ENCODE results near the gene ALDH1L2. TPM values are rescaled to one million over a fixed set of nuclear protein-coding genes. Genes with fewer than 3 reads are reported as not detected.

The ALDH1L2 gene
- total RNA-seq, 1 donor from 2014 or later: 1.4 TPM

GRCh38 chr12:105076098-105076497, 8.2 kb downstream of the ALDH1L2 start:
- Mint-ChIP-seq H3K36me3 (ENCODE audit: low read depth, unreplicated experiment) (no peaks in the 10 kb centered on the region), H3K4me3 (ENCODE audit: unreplicated experiment) (no peak overlapping the region), H3K4me1 (ENCODE audit: unreplicated experiment) (no peaks in the 10 kb centered on the region), H3K27me3 (ENCODE audit: unreplicated experiment) (peaks cover 2% of the 10 kb centered on the region), H3K27ac (ENCODE audit: unreplicated experiment) (no peak overlapping the region), H3K9me3 (ENCODE audit: unreplicated experiment) (no peaks in the 10 kb centered on the region)
- no peak for TF ChIP-seq CTCF (IDR thresholded peaks at IDR 0.05; ENCODE audit: unreplicated experiment)
- DNase-seq (ENCODE audit: low spot score): no peak

GRCh38 chr12:105072888-105073488, 11.3 kb downstream of the ALDH1L2 start:
- Mint-ChIP-seq H3K4me1 (ENCODE audit: unreplicated experiment) (no peaks in the 10 kb centered on the region), H3K36me3 (ENCODE audit: low read depth, unreplicated experiment) (no peaks in the 10 kb centered on the region), H3K9me3 (ENCODE audit: unreplicated experiment) (no peaks in the 10 kb centered on the region), H3K4me3 (ENCODE audit: unreplicated experiment) (no peak overlapping the region), H3K27me3 (ENCODE audit: unreplicated experiment) (peaks cover 2% of the 10 kb centered on the region), H3K27ac (ENCODE audit: unreplicated experiment) (no peak overlapping the region)
- no peak for TF ChIP-seq CTCF (IDR thresholded peaks at IDR 0.05; ENCODE audit: unreplicated experiment)
- no peak for DNase-seq (ENCODE audit: low spot score)

DNA sequence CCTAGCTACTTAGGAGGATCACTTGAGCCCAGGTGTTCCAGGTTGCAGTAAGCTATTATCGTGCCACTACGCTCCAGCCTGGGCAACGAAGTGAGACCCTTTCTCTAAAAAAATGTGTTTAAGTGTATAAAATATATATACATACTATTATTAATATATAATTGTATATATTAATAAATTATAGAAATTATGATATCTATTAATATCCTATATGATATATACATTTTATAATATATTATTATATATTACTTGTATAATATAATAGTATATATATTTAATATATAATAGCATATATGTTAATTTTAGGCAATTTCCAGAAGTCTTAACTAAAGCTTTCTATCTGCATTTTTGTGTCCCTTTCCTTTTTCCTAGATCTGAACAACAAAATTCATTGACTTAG, 12.3 kb downstream of the ALDH1L2 start:
- no peak for DNase-seq (ENCODE audit: low spot score)
- H3K4me1 Mint-ChIP-seq (ENCODE audit: unreplicated experiment): no peaks in the 10 kb centered on the region
- no peak overlapping the region for H3K4me3 Mint-ChIP-seq (ENCODE audit: unreplicated experiment)
- no peaks in the 10 kb centered on the region for H3K36me3 Mint-ChIP-seq (ENCODE audit: low read depth, unreplicated experiment)
- peaks cover 2% of the 10 kb centered on the region for H3K27me3 Mint-ChIP-seq (ENCODE audit: unreplicated experiment)
- no peaks in the 10 kb centered on the region for H3K9me3 Mint-ChIP-seq (ENCODE audit: unreplicated experiment)
- no peak for TF ChIP-seq CTCF (IDR thresholded peaks at IDR 0.05; ENCODE audit: unreplicated experiment)
- H3K27ac Mint-ChIP-seq (ENCODE audit: unreplicated experiment): no peak overlapping the region

DNA sequence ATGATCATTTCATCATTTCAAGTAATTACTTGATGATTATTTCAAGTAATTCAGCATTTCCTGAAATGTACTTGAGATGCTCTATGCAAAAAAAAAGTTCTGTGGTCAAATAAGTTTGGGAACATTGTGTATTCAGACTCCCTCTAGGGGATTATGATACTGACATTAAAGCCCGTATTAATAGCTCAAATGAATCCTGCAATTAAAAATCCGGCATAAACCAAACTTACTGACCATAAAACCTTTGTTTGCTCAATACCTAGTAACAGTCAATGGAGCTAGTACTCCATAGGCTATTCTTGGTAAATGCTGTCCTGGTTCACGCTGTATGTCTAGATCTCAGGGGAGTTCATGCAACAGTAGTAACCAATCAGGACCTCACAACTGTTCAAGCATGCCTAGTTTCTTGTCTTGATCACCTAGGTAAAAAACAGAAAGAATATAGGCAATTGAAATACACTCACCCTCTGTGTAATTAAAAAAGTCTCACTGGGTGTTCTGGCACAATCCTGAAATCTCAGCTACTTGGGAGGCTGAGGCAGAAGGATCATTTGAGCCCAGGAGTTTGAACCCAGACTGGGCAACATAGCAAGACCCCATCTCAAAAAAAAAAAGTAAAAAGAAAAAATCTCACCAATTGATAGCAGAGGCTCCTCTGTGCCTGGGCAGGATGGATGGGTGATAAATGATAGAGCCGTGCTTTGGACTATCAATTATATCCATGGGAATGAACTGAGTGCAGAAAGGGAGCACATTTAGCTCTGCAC, 14.1 kb downstream of the ALDH1L2 start:
- Mint-ChIP-seq H3K4me3 (ENCODE audit: unreplicated experiment) (no peak overlapping the region), H3K4me1 (ENCODE audit: unreplicated experiment) (no peaks in the 10 kb centered on the region), H3K27ac (ENCODE audit: unreplicated experiment) (no peak overlapping the region), H3K9me3 (ENCODE audit: unreplicated experiment) (no peaks in the 10 kb centered on the region), H3K27me3 (ENCODE audit: unreplicated experiment) (peaks cover 2% of the 10 kb centered on the region), H3K36me3 (ENCODE audit: low read depth, unreplicated experiment) (no peaks in the 10 kb centered on the region)
- TF ChIP-seq CTCF (IDR thresholded peaks at IDR 0.05; ENCODE audit: unreplicated experiment): no peak
- no peak for DNase-seq (ENCODE audit: low spot score)

DNA sequence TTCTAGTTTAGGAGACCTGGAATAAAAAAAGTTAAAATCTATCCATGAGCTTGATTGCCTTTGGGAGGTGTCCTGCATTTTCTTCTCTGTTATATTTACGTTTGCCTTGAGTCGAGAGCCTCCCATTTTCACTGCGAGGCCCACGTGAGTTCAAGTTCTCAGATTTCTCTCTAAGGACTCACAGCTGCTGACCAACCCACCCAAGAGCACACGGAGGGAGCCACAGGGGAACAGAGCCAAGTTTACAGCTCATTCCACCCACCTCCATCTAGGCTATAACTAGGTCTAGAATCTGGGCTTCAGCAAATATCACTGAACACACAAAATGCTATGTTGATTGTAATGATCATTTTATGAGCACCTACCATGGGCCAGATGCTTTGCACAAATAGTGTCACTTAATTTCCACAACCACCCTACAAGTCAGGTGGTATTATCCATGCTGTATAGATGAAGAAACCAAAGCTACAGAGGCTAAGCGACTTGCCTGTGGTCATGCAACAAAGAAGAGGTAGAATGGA, 16.7 kb downstream of the ALDH1L2 start:
- Mint-ChIP-seq H3K27ac (ENCODE audit: unreplicated experiment) (no peak overlapping the region), H3K4me1 (ENCODE audit: unreplicated experiment) (no peaks in the 10 kb centered on the region), H3K36me3 (ENCODE audit: low read depth, unreplicated experiment) (no peaks in the 10 kb centered on the region), H3K27me3 (ENCODE audit: unreplicated experiment) (no peaks in the 10 kb centered on the region), H3K4me3 (ENCODE audit: unreplicated experiment) (no peak overlapping the region), H3K9me3 (ENCODE audit: unreplicated experiment) (no peaks in the 10 kb centered on the region)
- DNase-seq (ENCODE audit: low spot score): no peak
- no peak for TF ChIP-seq CTCF (IDR thresholded peaks at IDR 0.05; ENCODE audit: unreplicated experiment)
